Caco-2 (cell line): ENCODE measurements around the gene ABCC5. TPM values are rescaled to one million over a fixed set of nuclear protein-coding genes. Genes with fewer than 3 reads are reported as not detected.

Experiments
- BruUV-seq: library from RNA; stranded (reverse); fragments of 400-500 nt; replicated peaks from 2 replicates; lab custom pipeline; 2021; lab: Mats Ljungman, UMichigan
- CTCF ChIA-PET: fragments of 300-600 bp; sonication (Branson Sonifier 250); formaldehyde crosslinking; loops from one replicate; lab custom pipeline; 2022; ENCODE audit warnings: antibody characterized with exemption; lab: Charles Lee
- POLR2A ChIA-PET: fragments of 300-600 bp; sonication (Branson Sonifier 250); formaldehyde crosslinking; loops from one replicate; lab custom pipeline; 2022; ENCODE audit warnings: antibody characterized with exemption; lab: Charles Lee
- DNase-seq, 2 experiments: peaks; one replicate each; pipeline versions ENCODE4 v3.0.0 to v3.0.0-alpha.2; 2020 to 2022
- H3K27me3 ChIP-seq: replicated peaks from 2 replicates; pipeline ENCODE4 v1.6.0; 2011; ENCODE audit warnings: low read length; ENCODE audit not compliant: control insufficient read depth, insufficient read depth
- H3K36me3 ChIP-seq: 2 replicates; pipeline ENCODE4 v1.5.1; 2011; ENCODE audit warnings: low read length; ENCODE audit not compliant: control insufficient read depth, insufficient read depth
- H3K4me1 ChIP-seq: fragments of 250-450 bp; sonication (Bioruptor Pico); 2 replicates; pipeline ENCODE4 v1.5.1; 2020; ENCODE audit warnings: mild to moderate bottlenecking
- H3K4me3 ChIP-seq: 2 replicates; pipeline ENCODE4 v1.5.1; 2011; ENCODE audit warnings: low read depth, mild to moderate bottlenecking, control low read depth, low read length
- H3K9me3 ChIP-seq: fragments of 250-450 bp; sonication (Bioruptor Pico); 2 replicates; pipeline ENCODE4 v1.5.1; 2020; ENCODE audit warnings: mild to moderate bottlenecking, moderate library complexity
- H3K27ac Mint-ChIP-seq: one replicate; pipeline ENCODE4 v1.8.0; 2022; ENCODE audit warnings: mixed read lengths; ENCODE audit not compliant: unreplicated experiment
- H3K27me3 Mint-ChIP-seq: one replicate; pipeline ENCODE4 v1.8.0; 2022; ENCODE audit warnings: mixed read lengths; ENCODE audit not compliant: insufficient read depth, unreplicated experiment
- H3K36me3 Mint-ChIP-seq: one replicate; pipeline ENCODE4 v1.8.0; 2022; ENCODE audit warnings: mild to moderate bottlenecking, mixed read lengths; ENCODE audit not compliant: insufficient read depth, unreplicated experiment
- H3K4me1 Mint-ChIP-seq: one replicate; pipeline ENCODE4 v1.8.0; 2022; ENCODE audit warnings: low read depth, mixed read lengths; ENCODE audit not compliant: unreplicated experiment
- H3K4me3 Mint-ChIP-seq: one replicate; pipeline ENCODE4 v1.8.0; 2022; ENCODE audit warnings: mild to moderate bottlenecking, moderate library complexity, mixed read lengths; ENCODE audit not compliant: unreplicated experiment
- H3K9me3 Mint-ChIP-seq: one replicate; pipeline ENCODE4 v1.8.0; 2022; ENCODE audit warnings: mixed read lengths; ENCODE audit not compliant: unreplicated experiment
- CTCF ChIP-seq, 2 experiments: fragments of 200-600 bp in 1 of 2; IDR thresholded peaks; 1 replicate in 1 of 2; 2 replicates in 1 of 2; pipeline versions ENCODE4 v1.5.1 to v1.8.0; 2011 to 2022; ENCODE audit warnings: antibody characterized with exemption in 1 of 2, control low read depth in 1 of 2, inconsistent platforms in 1 of 2, low read depth in 1 of 2, low read length in 1 of 2, mild to moderate bottlenecking in 1 of 2, moderate library complexity in 1 of 2; ENCODE audit not compliant: insufficient read depth in 1 of 2, severe bottlenecking in 1 of 2, unreplicated experiment in 1 of 2
- intact Hi-C: fragments of 100-400 bp; cut with micrococcal nuclease; formaldehyde crosslinking; loops from one replicate; pipeline ENCODE4 v1.10.0; 2022; ENCODE audit not compliant: unreplicated experiment
- total RNA-seq: library from RNA; stranded (reverse); gene quantifications from 2 replicates; pipeline ENCODE4 v1.2.3, GENCODE V29; 2022

The ABCC5 gene
- total RNA-seq, 1 experiment from 2014 or later: 21.3 TPM

GRCh38 chr3:183968666-183969245, 48.9 kb downstream of the ABCC5 start:
- no peak for DNase-seq
- H3K27ac Mint-ChIP-seq: peak overlapping the region; percentile 76
- no TSS peak for BruUV-seq
- H3K9me3 Mint-ChIP-seq: no peaks in the 10 kb centered on the region
- no peaks in the 10 kb centered on the region for H3K27me3 ChIP-seq
- no peaks in the 10 kb centered on the region for H3K9me3 ChIP-seq
- TF ChIP-seq CTCF (IDR thresholded peaks at IDR 0.05; ENCODE audit: insufficient read depth in 1 of 2, low read depth in 1 of 2, low read length in 1 of 2, severe bottlenecking in 1 of 2, unreplicated experiment in 1 of 2): no peak
- no peak overlapping the region for H3K4me3 ChIP-seq
- H3K36me3 Mint-ChIP-seq: peaks cover 18% of the 10 kb centered on the region
- H3K36me3 ChIP-seq: peaks cover 1% of the 10 kb centered on the region; the same call in 1 of the 2 replicates
- no peak overlapping the region for H3K4me3 Mint-ChIP-seq
- peaks cover 46% of the 10 kb centered on the region for H3K4me1 ChIP-seq
- ChIA-PET POLR2A (no interaction called here), CTCF (no interaction called here)
- peaks cover 31% of the 10 kb centered on the region for H3K4me1 Mint-ChIP-seq
- intact Hi-C loops: no loop called here
- no peaks in the 10 kb centered on the region for H3K27me3 Mint-ChIP-seq

DNA sequence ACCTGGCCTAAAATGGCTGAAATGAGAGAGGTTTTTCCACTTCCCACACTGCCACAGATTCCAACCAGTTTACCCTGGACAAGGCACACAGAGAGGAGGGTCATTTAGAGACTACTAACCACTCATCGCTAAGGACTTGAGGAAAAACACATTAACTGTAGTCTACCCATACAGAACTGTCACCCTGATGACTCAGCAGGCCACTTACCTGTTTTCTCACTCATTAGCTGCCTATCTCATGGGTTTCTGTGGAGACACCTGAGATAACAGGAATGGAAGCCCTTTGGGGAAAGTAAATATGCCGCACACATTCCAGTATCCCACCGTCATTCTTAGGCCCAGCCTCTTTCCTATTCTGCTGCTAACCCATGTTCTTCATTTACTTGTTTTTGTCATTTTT, 50.0 kb downstream of the ABCC5 start:
- intact Hi-C loops: loop anchor here (1.0 kb wide), 2 partner anchors 21 to 72 kb away; no protein-coding TSS in a partner anchor
- H3K36me3 Mint-ChIP-seq: peaks cover 23% of the 10 kb centered on the region
- no peak for TF ChIP-seq CTCF (IDR thresholded peaks at IDR 0.05; ENCODE audit: insufficient read depth in 1 of 2, low read depth in 1 of 2, low read length in 1 of 2, severe bottlenecking in 1 of 2, unreplicated experiment in 1 of 2)
- CTCF ChIA-PET: no interaction called here
- peaks cover 31% of the 10 kb centered on the region for H3K4me1 Mint-ChIP-seq
- no peaks in the 10 kb centered on the region for H3K9me3 Mint-ChIP-seq
- Histone ChIP-seq H3K9me3 (no peaks in the 10 kb centered on the region), H3K4me3 (no peak overlapping the region), H3K4me1 (peaks cover 46% of the 10 kb centered on the region), H3K36me3 (peaks cover 1% of the 10 kb centered on the region; the same call in 1 of the 2 replicates), H3K27me3 (no peaks in the 10 kb centered on the region)
- H3K4me3 Mint-ChIP-seq: peak overlapping the region; percentile 38
- H3K27me3 Mint-ChIP-seq: no peaks in the 10 kb centered on the region
- BruUV-seq: no TSS peak
- POLR2A ChIA-PET: no interaction called here
- DNase-seq: peak; percentile 78 to 82
- peak overlapping the region; percentile 76 for H3K27ac Mint-ChIP-seq

- intact Hi-C loops: loop anchor here (1.0 kb wide), 1 partner anchor 51 kb away; the partner anchor contains the start of gene ABCC5
- peaks cover 26% of the 10 kb centered on the region for H3K36me3 Mint-ChIP-seq
- H3K27ac Mint-ChIP-seq: peak overlapping the region; percentile 76
- H3K27me3 Mint-ChIP-seq: no peaks in the 10 kb centered on the region
- peaks cover 46% of the 10 kb centered on the region for H3K4me1 ChIP-seq
- peak overlapping the region; percentile 42 for H3K4me3 Mint-ChIP-seq
- CTCF ChIA-PET: no interaction called here
- peak; percentile 68 for DNase-seq
- H3K9me3 Mint-ChIP-seq: no peaks in the 10 kb centered on the region
- POLR2A ChIA-PET: no interaction called here
- no TSS peak for BruUV-seq
- no peak overlapping the region for H3K4me3 ChIP-seq
- no peak for TF ChIP-seq CTCF (IDR thresholded peaks at IDR 0.05; ENCODE audit: insufficient read depth in 1 of 2, low read depth in 1 of 2, low read length in 1 of 2, severe bottlenecking in 1 of 2, unreplicated experiment in 1 of 2)
- peaks cover 31% of the 10 kb centered on the region for H3K4me1 Mint-ChIP-seq
- no peaks in the 10 kb centered on the region for H3K9me3 ChIP-seq
- no peaks in the 10 kb centered on the region for H3K27me3 ChIP-seq
- H3K36me3 ChIP-seq: peaks cover 1% of the 10 kb centered on the region; the same call in 1 of the 2 replicates
Measured at GRCh38 chr3:183966361-183966791, 51.3 kb downstream of the ABCC5 start.
